ENCODE measurements around the gene OR10A3. TPM values are rescaled to one million over a fixed set of nuclear protein-coding genes. Genes with fewer than 3 reads are reported as not detected.

Gene OR10A3
- polyA plus RNA-seq, 1 donor from 2014 or later, result not detected

DNA sequence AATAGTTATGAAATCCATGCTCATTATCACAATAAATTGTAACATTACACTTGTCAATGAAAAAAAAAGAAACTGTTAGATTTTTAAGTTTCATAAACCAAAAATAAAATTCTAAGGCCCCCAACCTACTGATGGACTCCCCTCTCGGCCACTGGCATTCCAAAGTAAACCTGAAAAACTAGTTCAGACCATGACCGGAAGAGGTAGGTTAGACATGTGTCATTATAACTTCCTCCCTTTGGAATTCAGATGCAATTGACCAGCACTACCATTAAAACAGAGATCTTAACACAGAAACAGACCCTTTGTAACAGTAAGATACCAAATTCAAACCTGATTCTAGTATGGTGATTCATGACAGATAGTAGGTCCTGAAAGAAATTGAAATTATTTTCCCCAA is 23.4 kb downstream of the OR10A3 start:
- Histone ChIP-seq H3K9me3 (ENCODE audit: low read length) (no peaks in the 10 kb centered on the region), H3K4me2 (ENCODE audit: low read length) (no peak overlapping the region), H3K27ac (ENCODE audit: low read length) (no peak overlapping the region), H4K20me1 (ENCODE audit: insufficient read depth) (no peaks in the 10 kb centered on the region), H3K9me2 (ENCODE audit: insufficient read depth, low read length) (no peaks in the 10 kb centered on the region), H2AFZ (ENCODE audit: low read depth, low read length) (no peak overlapping the region), H3F3A (ENCODE audit: insufficient read depth, low read length, poor library complexity, severe bottlenecking) (no peaks in the 10 kb centered on the region), H3K4me3 (ENCODE audit: low read length) (no peak overlapping the region), H3K79me2 (replicated peaks; ENCODE audit: insufficient read depth, low read length) (no peaks in the 10 kb centered on the region), H3K27me3 (ENCODE audit: insufficient read depth, low read depth, low read length) (no peaks in the 10 kb centered on the region), H3K36me3 (ENCODE audit: insufficient read depth, low read length) (no peaks in the 10 kb centered on the region), H3K9ac (ENCODE audit: low read length) (no peak overlapping the region)
- TF ChIP-seq MXI1 (conservative IDR thresholded peaks at IDR 0.05; ENCODE audit: poor library complexity, severe bottlenecking) (no peak), EZH2 (IDR thresholded peaks at IDR 0.05; ENCODE audit: borderline replicate concordance, insufficient read depth, low read length, poor library complexity, severe bottlenecking) (no peak), TAF1 (IDR thresholded peaks at IDR 0.05; ENCODE audit: low read depth) (no peak), SMC3 (conservative IDR thresholded peaks at IDR 0.05; ENCODE audit: poor library complexity) (no peak), POLR2AphosphoS5 (IDR thresholded peaks at IDR 0.05) (no peak), EP300 (conservative IDR thresholded peaks at IDR 0.05; ENCODE audit: poor library complexity, severe bottlenecking) (no peak), RAD21 (conservative IDR thresholded peaks at IDR 0.05) (no peak)
- TF ChIP-seq, protein P1, sequence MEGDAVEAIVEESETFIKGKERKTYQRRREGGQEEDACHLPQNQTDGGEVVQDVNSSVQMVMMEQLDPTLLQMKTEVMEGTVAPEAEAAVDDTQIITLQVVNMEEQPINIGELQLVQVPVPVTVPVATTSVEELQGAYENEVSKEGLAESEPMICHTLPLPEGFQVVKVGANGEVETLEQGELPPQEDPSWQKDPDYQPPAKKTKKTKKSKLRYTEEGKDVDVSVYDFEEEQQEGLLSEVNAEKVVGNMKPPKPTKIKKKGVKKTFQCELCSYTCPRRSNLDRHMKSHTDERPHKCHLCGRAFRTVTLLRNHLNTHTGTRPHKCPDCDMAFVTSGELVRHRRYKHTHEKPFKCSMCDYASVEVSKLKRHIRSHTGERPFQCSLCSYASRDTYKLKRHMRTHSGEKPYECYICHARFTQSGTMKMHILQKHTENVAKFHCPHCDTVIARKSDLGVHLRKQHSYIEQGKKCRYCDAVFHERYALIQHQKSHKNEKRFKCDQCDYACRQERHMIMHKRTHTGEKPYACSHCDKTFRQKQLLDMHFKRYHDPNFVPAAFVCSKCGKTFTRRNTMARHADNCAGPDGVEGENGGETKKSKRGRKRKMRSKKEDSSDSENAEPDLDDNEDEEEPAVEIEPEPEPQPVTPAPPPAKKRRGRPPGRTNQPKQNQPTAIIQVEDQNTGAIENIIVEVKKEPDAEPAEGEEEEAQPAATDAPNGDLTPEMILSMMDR (IDR thresholded peaks at IDR 0.05; ENCODE audit: poor library complexity, severe bottlenecking), result no peak
- TF ChIP-seq, protein P2, sequence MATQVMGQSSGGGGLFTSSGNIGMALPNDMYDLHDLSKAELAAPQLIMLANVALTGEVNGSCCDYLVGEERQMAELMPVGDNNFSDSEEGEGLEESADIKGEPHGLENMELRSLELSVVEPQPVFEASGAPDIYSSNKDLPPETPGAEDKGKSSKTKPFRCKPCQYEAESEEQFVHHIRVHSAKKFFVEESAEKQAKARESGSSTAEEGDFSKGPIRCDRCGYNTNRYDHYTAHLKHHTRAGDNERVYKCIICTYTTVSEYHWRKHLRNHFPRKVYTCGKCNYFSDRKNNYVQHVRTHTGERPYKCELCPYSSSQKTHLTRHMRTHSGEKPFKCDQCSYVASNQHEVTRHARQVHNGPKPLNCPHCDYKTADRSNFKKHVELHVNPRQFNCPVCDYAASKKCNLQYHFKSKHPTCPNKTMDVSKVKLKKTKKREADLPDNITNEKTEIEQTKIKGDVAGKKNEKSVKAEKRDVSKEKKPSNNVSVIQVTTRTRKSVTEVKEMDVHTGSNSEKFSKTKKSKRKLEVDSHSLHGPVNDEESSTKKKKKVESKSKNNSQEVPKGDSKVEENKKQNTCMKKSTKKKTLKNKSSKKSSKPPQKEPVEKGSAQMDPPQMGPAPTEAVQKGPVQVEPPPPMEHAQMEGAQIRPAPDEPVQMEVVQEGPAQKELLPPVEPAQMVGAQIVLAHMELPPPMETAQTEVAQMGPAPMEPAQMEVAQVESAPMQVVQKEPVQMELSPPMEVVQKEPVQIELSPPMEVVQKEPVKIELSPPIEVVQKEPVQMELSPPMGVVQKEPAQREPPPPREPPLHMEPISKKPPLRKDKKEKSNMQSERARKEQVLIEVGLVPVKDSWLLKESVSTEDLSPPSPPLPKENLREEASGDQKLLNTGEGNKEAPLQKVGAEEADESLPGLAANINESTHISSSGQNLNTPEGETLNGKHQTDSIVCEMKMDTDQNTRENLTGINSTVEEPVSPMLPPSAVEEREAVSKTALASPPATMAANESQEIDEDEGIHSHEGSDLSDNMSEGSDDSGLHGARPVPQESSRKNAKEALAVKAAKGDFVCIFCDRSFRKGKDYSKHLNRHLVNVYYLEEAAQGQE (IDR thresholded peaks at IDR 0.05; ENCODE audit: borderline replicate concordance), result no peak

DNA sequence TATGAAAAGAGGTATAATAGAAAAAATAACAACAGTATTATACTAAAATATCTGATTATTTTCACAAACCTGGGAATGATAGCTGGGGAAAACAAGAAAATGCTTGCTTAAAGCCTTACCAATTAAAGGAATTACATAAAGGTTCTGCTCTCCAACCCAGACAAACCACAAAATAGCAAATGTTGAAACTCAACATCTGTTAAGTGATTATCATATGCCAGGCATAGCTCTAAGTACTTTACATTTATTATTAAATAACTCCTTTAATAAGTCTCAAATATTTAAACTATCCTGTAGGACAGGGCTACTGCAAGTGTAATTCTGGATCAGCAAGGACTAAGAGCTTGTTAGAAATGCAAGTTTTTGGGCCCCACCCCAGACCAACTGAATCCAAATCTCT is 30.5 kb downstream of the OR10A3 start:
- Histone ChIP-seq H3K79me2 (replicated peaks; ENCODE audit: insufficient read depth, low read length) (no peaks in the 10 kb centered on the region), H3K27me3 (ENCODE audit: insufficient read depth, low read depth, low read length) (no peaks in the 10 kb centered on the region), H3K4me2 (ENCODE audit: low read length) (no peak overlapping the region), H3K9ac (ENCODE audit: low read length) (no peak overlapping the region), H3K27ac (ENCODE audit: low read length) (no peak overlapping the region), H3K4me3 (ENCODE audit: low read length) (no peak overlapping the region), H3K9me2 (ENCODE audit: insufficient read depth, low read length) (no peaks in the 10 kb centered on the region), H2AFZ (ENCODE audit: low read depth, low read length) (no peak overlapping the region), H3F3A (ENCODE audit: insufficient read depth, low read length, poor library complexity, severe bottlenecking) (no peaks in the 10 kb centered on the region), H4K20me1 (ENCODE audit: insufficient read depth) (no peaks in the 10 kb centered on the region), H3K9me3 (ENCODE audit: low read length) (no peaks in the 10 kb centered on the region), H3K36me3 (ENCODE audit: insufficient read depth, low read length) (no peaks in the 10 kb centered on the region)
- TF ChIP-seq TAF1 (IDR thresholded peaks at IDR 0.05; ENCODE audit: low read depth) (no peak), POLR2AphosphoS5 (IDR thresholded peaks at IDR 0.05) (no peak), SMC3 (conservative IDR thresholded peaks at IDR 0.05; ENCODE audit: poor library complexity) (no peak), RAD21 (conservative IDR thresholded peaks at IDR 0.05) (no peak), MXI1 (conservative IDR thresholded peaks at IDR 0.05; ENCODE audit: poor library complexity, severe bottlenecking) (no peak), EZH2 (IDR thresholded peaks at IDR 0.05; ENCODE audit: borderline replicate concordance, insufficient read depth, low read length, poor library complexity, severe bottlenecking) (no peak), EP300 (conservative IDR thresholded peaks at IDR 0.05; ENCODE audit: poor library complexity, severe bottlenecking) (no peak)
- TF ChIP-seq, protein P2 (IDR thresholded peaks at IDR 0.05; ENCODE audit: borderline replicate concordance), result no peak
- TF ChIP-seq, protein P1 (IDR thresholded peaks at IDR 0.05; ENCODE audit: poor library complexity, severe bottlenecking), result no peak

Measured in neural cell (in vitro differentiated cells).